Common myeloid progenitor, CD34-positive (primary cell): ENCODE data around the gene CCNT2.

ENCODE experiments used
- CTCF ChIA-PET: fragments of 350-600 bp; sonication (Branson Sonifier 250); formaldehyde crosslinking; loops from one replicate; lab custom pipeline; 2021; ENCODE audit warnings: antibody characterized with exemption; lab: Charles Lee
- POLR2A ChIA-PET: fragments of 350-600 bp; sonication (Branson Sonifier 250); formaldehyde crosslinking; loops from one replicate; lab custom pipeline; 2021; ENCODE audit warnings: antibody characterized with exemption; lab: Charles Lee
- DNase-seq, 3 donors: peaks; one replicate each; pipeline versions ENCODE4 v3.0.0 to v3.0.0-alpha.2; 2013
- H3K27ac ChIP-seq, 2 experiments: 1 replicate in 1 of 2; 2 replicates in 1 of 2; pipeline ENCODE4 v1.7.0; 2013; ENCODE audit warnings: inconsistent platforms in 2 of 2, low read length in 2 of 2, mild to moderate bottlenecking in 2 of 2, low read depth in 1 of 2, moderate library complexity in 1 of 2; ENCODE audit not compliant: severe bottlenecking in 2 of 2, insufficient read depth in 1 of 2, poor library complexity in 1 of 2
- H3K27me3 ChIP-seq, 5 experiments: replicated peaks in 2 of 5; 1 replicate in 3 of 5; 2 replicates in 2 of 5; pipeline versions ENCODE4 v1.6.1 to v1.7.0; 2013; ENCODE audit warnings: low read length in 4 of 5, mild to moderate bottlenecking in 2 of 5, moderate library complexity in 2 of 5, inconsistent platforms in 1 of 5; ENCODE audit not compliant: insufficient read depth in 5 of 5, control insufficient read depth in 4 of 5
- H3K36me3 ChIP-seq, 4 experiments: 1 replicate in 2 of 4; 2 replicates in 2 of 4; pipeline versions ENCODE4 v1.6.1 to v1.7.0; 2013; ENCODE audit warnings: low read length in 3 of 4, control low read depth in 1 of 4, mild to moderate bottlenecking in 1 of 4; ENCODE audit not compliant: control insufficient read depth in 4 of 4, insufficient read depth in 4 of 4
- H3K4me1 ChIP-seq, 4 experiments: 1 replicate in 3 of 4; 2 replicates in 1 of 4; pipeline versions ENCODE4 v1.6.1 to v1.7.1; 2013; ENCODE audit warnings: low read length in 3 of 4, mild to moderate bottlenecking in 3 of 4, control low read depth in 1 of 4, inconsistent platforms in 1 of 4, moderate library complexity in 1 of 4; ENCODE audit not compliant: control insufficient read depth in 4 of 4, insufficient read depth in 4 of 4; ENCODE audit errors: control extremely low read depth in 1 of 4
- H3K4me3 ChIP-seq, 7 experiments: 1 replicate in 4 of 7; 2 replicates in 3 of 7; pipeline versions ENCODE4 v1.5.1 to v1.7.0; 2013; ENCODE audit warnings: mild to moderate bottlenecking in 7 of 7, low read length in 6 of 7, moderate library complexity in 6 of 7, inconsistent platforms in 2 of 7, low read depth in 2 of 7, control low read depth in 1 of 7; ENCODE audit not compliant: insufficient read depth in 4 of 7, control insufficient read depth in 1 of 7; ENCODE audit errors: extremely low read depth in 1 of 7
- H3K9me3 ChIP-seq, 5 experiments: 1 replicate in 4 of 5; 2 replicates in 1 of 5; pipeline versions ENCODE4 v1.6.1 to v1.7.1; 2013; ENCODE audit warnings: low read length in 4 of 5, mild to moderate bottlenecking in 2 of 5, inconsistent platforms in 1 of 5, low read depth in 1 of 5, moderate library complexity in 1 of 5; ENCODE audit not compliant: control insufficient read depth in 4 of 5, insufficient read depth in 2 of 5; ENCODE audit errors: control extremely low read depth in 1 of 5
- WGBS: methylation state at CpG from one replicate; pipeline ENCODE4 v1.1.5; 2013; ENCODE audit not compliant: insufficient coverage; 5-methylcytosine and 5-hydroxymethylcytosine counted together

The CCNT2 gene

GRCh38 chr2:134933732-134934131 lies 15.1 kb downstream of the CCNT2 start:
- H3K4me1 ChIP-seq: peaks cover 0 to 18% (median 7%) of the 10 kb centered on the region in 4 experiments
- POLR2A ChIA-PET: no interaction called here
- no peaks in the 10 kb centered on the region for H3K27me3 ChIP-seq
- H3K4me3 ChIP-seq: no peak overlapping the region
- CTCF ChIA-PET: no interaction called here
- peaks cover 3 to 23% (median 8%) of the 10 kb centered on the region in 4 experiments for H3K36me3 ChIP-seq
- H3K27ac ChIP-seq: no peak overlapping the region
- H3K9me3 ChIP-seq: no peaks in the 10 kb centered on the region
- no CpG with 5 or more reads among the region's 1 CpG for WGBS
- no peak for DNase-seq

- ChIA-PET CTCF (no interaction called here), POLR2A (interaction anchor here (0.6 kb wide), 1 partner anchor 19 kb away, joined by 5 read pairs; no protein-coding TSS in a partner anchor)
- H3K9me3 ChIP-seq: no peaks in the 10 kb centered on the region
- peaks cover 0 to 18% (median 7%) of the 10 kb centered on the region in 4 experiments for H3K4me1 ChIP-seq
- H3K27me3 ChIP-seq: no peaks in the 10 kb centered on the region
- DNase-seq: no peak
- H3K36me3 ChIP-seq: peaks cover 3 to 27% (median 11%) of the 10 kb centered on the region in 4 experiments
- no CpG with 5 or more reads among the region's 2 CpGs for WGBS
- no peak overlapping the region for H3K27ac ChIP-seq
- H3K4me3 ChIP-seq: no peak overlapping the region
These were observed 15.5 kb downstream of the CCNT2 start for GRCh38 chr2:134934150-134934549.

- ChIA-PET CTCF (no interaction called here), POLR2A (interaction anchor here (0.6 kb wide), 1 partner anchor 19 kb away, joined by 5 read pairs; no protein-coding TSS in a partner anchor)
- no peak overlapping the region for H3K4me3 ChIP-seq
- DNase-seq: no peak
- H3K36me3 ChIP-seq: peaks cover 5 to 30% (median 13%) of the 10 kb centered on the region in 4 experiments
- no peaks in the 10 kb centered on the region for H3K27me3 ChIP-seq
- H3K27ac ChIP-seq: no peak overlapping the region
- no peaks in the 10 kb centered on the region for H3K9me3 ChIP-seq
- 0% methylated on average over 1 of the region's 1 CpG for WGBS
- peaks cover 0 to 18% (median 7%) of the 10 kb centered on the region in 4 experiments for H3K4me1 ChIP-seq
These were observed 16.0 kb downstream of the CCNT2 start for GRCh38 chr2:134934641-134935040.

GRCh38 chr2:134936691-134937090 lies 18.1 kb downstream of the CCNT2 start:
- POLR2A ChIA-PET: no interaction called here
- peaks cover 12 to 41% (median 24%) of the 10 kb centered on the region in 4 experiments for H3K36me3 ChIP-seq
- CTCF ChIA-PET: interaction anchor here (1.7 kb wide), 1 partner anchor 10 kb away, joined by 6 read pairs; no protein-coding TSS in a partner anchor
- no peak overlapping the region for H3K4me3 ChIP-seq
- peaks cover 0 to 18% (median 7%) of the 10 kb centered on the region in 4 experiments for H3K4me1 ChIP-seq
- no peaks in the 10 kb centered on the region for H3K27me3 ChIP-seq
- DNase-seq: no peak
- no peak overlapping the region for H3K27ac ChIP-seq
- 83% methylated on average over 2 of the region's 4 CpGs for WGBS
- H3K9me3 ChIP-seq: no peaks in the 10 kb centered on the region

- peak overlapping the region in 1 of 7 experiments; percentile 35 for H3K4me3 ChIP-seq
- H3K27ac ChIP-seq: peak overlapping the region in 1 of 2 experiments; percentile 37
- WGBS: no CpG with 5 or more reads among the region's 2 CpGs
- H3K4me1 ChIP-seq: peaks cover 0 to 10% (median 6%) of the 10 kb centered on the region in 4 experiments
- H3K9me3 ChIP-seq: no peaks in the 10 kb centered on the region
- ChIA-PET POLR2A (no interaction called here), CTCF (no interaction called here)
- DNase-seq: peak; percentile 16 to 72 (median 56)
- no peaks in the 10 kb centered on the region for H3K27me3 ChIP-seq
- H3K36me3 ChIP-seq: peaks cover 21 to 71% (median 41%) of the 10 kb centered on the region in 4 experiments
These were observed 24.9 kb downstream of the CCNT2 start for GRCh38 chr2:134943540-134943939.

- Histone ChIP-seq H3K9me3 (no peaks in the 10 kb centered on the region), H3K27ac (no peak overlapping the region), H3K36me3 (peaks cover 15 to 69% (median 38%) of the 10 kb centered on the region in 4 experiments), H3K4me3 (no peak overlapping the region), H3K4me1 (peaks cover 0 to 10% (median 7%) of the 10 kb centered on the region in 4 experiments), H3K27me3 (no peaks in the 10 kb centered on the region)
- WGBS: 100% methylated on average over 1 of the region's 1 CpG
- ChIA-PET CTCF (no interaction called here), POLR2A (no interaction called here)
- no peak for DNase-seq
These were observed 26.4 kb downstream of the CCNT2 start for GRCh38 chr2:134944975-134945374.

GRCh38 chr2:134946073-134946472 lies 27.5 kb downstream of the CCNT2 start:
- Histone ChIP-seq H3K27me3 (no peaks in the 10 kb centered on the region), H3K9me3 (no peaks in the 10 kb centered on the region), H3K4me1 (peaks cover 0 to 20% (median 12%) of the 10 kb centered on the region in 4 experiments), H3K4me3 (no peak overlapping the region), H3K27ac (no peak overlapping the region), H3K36me3 (peaks cover 11 to 67% (median 34%) of the 10 kb centered on the region in 4 experiments)
- 100% methylated on average over 3 of the region's 6 CpGs for WGBS
- DNase-seq: no peak
- ChIA-PET POLR2A (no interaction called here), CTCF (interaction anchor here (1.1 kb wide), 1 partner anchor 26 kb away, joined by 3 read pairs; no protein-coding TSS in a partner anchor)
